GM23248 (cell line): ENCODE data around the gene JAGN1.

Experiments
- EZH2 ChIP-seq: fragments of 200-600 bp; sonication (generic); IDR thresholded peaks from 2 replicates; pipeline ENCODE4 v1.6.1; 2018; ENCODE audit warnings: antibody characterized with exemption, mild to moderate bottlenecking; ENCODE audit not compliant: insufficient read depth, poor library complexity, severe bottlenecking
- EZH2phosphoT487 ChIP-seq: fragments of 200-600 bp; sonication (generic); IDR thresholded peaks from 2 replicates; pipeline ENCODE4 v1.6.1; 2018; ENCODE audit warnings: antibody characterized with exemption, moderate library complexity, mild to moderate bottlenecking, low read depth; ENCODE audit not compliant: insufficient read depth

- TF ChIP-seq EZH2phosphoT487 (no peak), EZH2 (no peak)
These were observed 27.4 kb downstream of the JAGN1 start for GRCh38 chr3:9917820-9918219.
